HepG2 (cell line): ENCODE measurements around the gene HDAC4. TPM values are rescaled to one million over a fixed set of nuclear protein-coding genes. Genes with fewer than 3 reads are reported as not detected.

Experiments
- ATAC-seq: fragments of 200-7000 bp; cut with Tn5 transposase; 3 replicates; pipeline ENCODE4 v1.9.1; 2020; ENCODE audit warnings: mild to moderate bottlenecking, moderate library complexity
- BruUV-seq: library from RNA; stranded (reverse); fragments of 400-500 nt; replicated peaks from 2 replicates; lab custom pipeline; 2021; lab: Mats Ljungman, UMichigan
- CTCF ChIA-PET: fragments of 300-600 bp; formaldehyde crosslinking; extraction: SDS; loops from one replicate; lab custom pipeline; 2021; ENCODE audit warnings: low total read pairs, inconsistent platforms, low intra/inter-chr PET ratio; lab: Yijun Ruan, JAX
- POLR2A ChIA-PET: fragments of 350-600 bp; sonication (Branson Sonifier 250); formaldehyde crosslinking; loops from one replicate; lab custom pipeline; 2020; ENCODE audit warnings: antibody characterized with exemption, inconsistent platforms; lab: Yijun Ruan, JAX
- DNase-seq: peaks from one replicate; pipeline ENCODE4 v3.0.0-alpha.2; 2015; ENCODE audit warnings: low spot score
- FAIRE-seq: peaks from 3 replicates; lab custom pipeline; 2011; peaks lifted over from hg19 to GRCh38; lab: Jason Lieb, UNC
- H2AFZ ChIP-seq: one replicate; pipeline ENCODE4 v1.6.1; 2011; ENCODE audit warnings: low read length, inconsistent platforms
- H3K27ac ChIP-seq: fragments of 300-600 bp; 3 replicates; pipeline ENCODE4 v1.8.0; 2011; ENCODE audit warnings: mixed run types, mild to moderate bottlenecking, mixed read lengths, low read length, inconsistent platforms; ENCODE audit not compliant: insufficient read depth; ENCODE audit errors: extremely low read length
- H3K27me3 ChIP-seq, 2 experiments: fragments of 200-600 bp in 1 of 2; 2 replicates in 1 of 2; 3 replicates in 1 of 2; pipeline versions ENCODE4 v1.6.0 to v1.8.0; 2011; ENCODE audit warnings: low read length in 2 of 2, mild to moderate bottlenecking in 2 of 2, moderate library complexity in 2 of 2, inconsistent platforms in 1 of 2; ENCODE audit not compliant: insufficient read depth in 2 of 2, control insufficient read depth in 1 of 2
- H3K36me3 ChIP-seq, 2 experiments: fragments of 200-600 bp in 1 of 2; replicated peaks in 1 of 2; 2 replicates in 1 of 2; 3 replicates in 1 of 2; pipeline versions ENCODE4 v1.5.1 to v1.8.0; 2011; ENCODE audit warnings: low read length in 2 of 2, inconsistent platforms in 1 of 2; ENCODE audit not compliant: insufficient read depth in 2 of 2, control insufficient read depth in 1 of 2
- H3K4me1 ChIP-seq: 2 replicates; pipeline ENCODE4 v1.5.1; 2012; ENCODE audit warnings: low read length, inconsistent platforms; ENCODE audit not compliant: insufficient read depth
- H3K4me2 ChIP-seq: 2 replicates; pipeline ENCODE4 v1.6.0; 2011; ENCODE audit warnings: low read depth, low read length, inconsistent platforms
- H3K4me3 ChIP-seq, 3 experiments: fragments of 200-600 bp in 1 of 3; sonication (generic), shearing (Covaris generic) in 1 of 3; replicated peaks in 1 of 3; 2 replicates each; pipeline ENCODE4 v1.5.1; 2011 to 2016; ENCODE audit warnings: low read length in 3 of 3, inconsistent platforms in 2 of 3, low read depth in 2 of 3, mild to moderate bottlenecking in 2 of 3, control low read depth in 1 of 3, mixed read lengths in 1 of 3; ENCODE audit not compliant: insufficient read depth in 1 of 3
- H3K79me2 ChIP-seq: one replicate; pipeline ENCODE4 v1.6.1; 2011; ENCODE audit warnings: low read length, inconsistent platforms; ENCODE audit not compliant: insufficient read depth
- H3K9ac ChIP-seq: 2 replicates; pipeline ENCODE4 v1.6.0; 2011; ENCODE audit warnings: mild to moderate bottlenecking, low read depth, low read length, inconsistent platforms; ENCODE audit not compliant: insufficient read depth
- H3K9me3 ChIP-seq: 2 replicates; pipeline ENCODE4 v1.5.1; 2012; ENCODE audit warnings: mild to moderate bottlenecking, low read length
- H4K20me1 ChIP-seq: 2 replicates; pipeline ENCODE4 v1.6.0; 2011; ENCODE audit warnings: inconsistent platforms, mild to moderate bottlenecking, low read length, moderate library complexity; ENCODE audit not compliant: insufficient read depth
- ETV5 ChIP-seq: IDR thresholded peaks from 2 replicates; pipeline ENCODE4 v1.6.1; 2018; ENCODE audit warnings: missing biosample characterization, missing genetic modification reagents, inconsistent platforms, borderline replicate concordance
- MYC ChIP-seq: sonication (generic); formaldehyde crosslinking; IDR thresholded peaks from 2 replicates; pipeline ENCODE4 v1.9.0; 2021; ENCODE audit warnings: missing genetic modification reagents, borderline replicate concordance
- RAD21 ChIP-seq: fragments of 450-650 bp; formaldehyde crosslinking; IDR thresholded peaks from 2 replicates; pipeline ENCODE4 v1.5.0; 2020; ENCODE audit warnings: mild to moderate bottlenecking
- SMYD3 ChIP-seq: sonication (generic); formaldehyde crosslinking; IDR thresholded peaks from 2 replicates; pipeline ENCODE4 v1.8.1; 2023; ENCODE audit warnings: mild to moderate bottlenecking, missing genetic modification reagents
- STAG1 ChIP-seq: sonication (generic); formaldehyde crosslinking; IDR thresholded peaks from 2 replicates; pipeline ENCODE4 v1.4.0; 2020; ENCODE audit warnings: missing genetic modification reagents
- THAP8 ChIP-seq: sonication (generic); formaldehyde crosslinking; IDR thresholded peaks from 2 replicates; pipeline ENCODE4 v1.5.1; 2020; ENCODE audit warnings: missing genetic modification reagents, mild to moderate bottlenecking, borderline replicate concordance
- ZMYM4 ChIP-seq: sonication (generic); formaldehyde crosslinking; IDR thresholded peaks from 2 replicates; pipeline ENCODE4 v1.8.1; 2023; ENCODE audit warnings: mild to moderate bottlenecking, missing genetic modification reagents
- ZNF263 ChIP-seq: sonication (generic); formaldehyde crosslinking; IDR thresholded peaks from 2 replicates; pipeline ENCODE4 v1.4.0; 2020; ENCODE audit warnings: missing genetic modification reagents
- ZNF652 ChIP-seq: IDR thresholded peaks from 2 replicates; pipeline ENCODE4 v1.6.1; 2016; ENCODE audit warnings: low read depth, borderline replicate concordance
- ZNF839 ChIP-seq: sonication (generic); formaldehyde crosslinking; IDR thresholded peaks from 2 replicates; pipeline ENCODE4 v1.4.0; 2020; ENCODE audit warnings: missing genetic modification reagents, mild to moderate bottlenecking, borderline replicate concordance
- WGBS: methylation state at CpG from one replicate; pipeline ENCODE4 v1.1.6; 2017; ENCODE audit warnings: low lambda C conversion rate; 5-methylcytosine and 5-hydroxymethylcytosine counted together
- in situ Hi-C: cut with HindIII; loops from 2 replicates; pipeline ENCODE4 v1.10.0; 2017; ENCODE audit warnings: low pct_unique_long_range_greater_than_20kb; ENCODE audit not compliant: extremely low pct_ligation_motif_present
- intact Hi-C: fragments of 100-400 bp; cut with micrococcal nuclease; formaldehyde crosslinking; loops from one replicate; pipeline ENCODE4 v1.10.0; 2022; ENCODE audit not compliant: unreplicated experiment
- polyA plus RNA-seq, 8 experiments: library from polyadenylated mRNA; depleted of rRNA in 3 of 8; stranded (reverse) in 7 of 8; unstranded in 1 of 8; fragments of >200 nt; fragmentation: Illumina TruSeq in 4 of 8; extraction: Trizol in 4 of 8; gene quantifications; 2 replicates each; pipeline versions ENCODE4 v1.2.1 to v1.2.3, GENCODE V29; 2011 to 2016; ENCODE audit warnings: low read depth in 4 of 8, missing spikeins in 1 of 8, mixed read lengths in 1 of 8; ENCODE audit not compliant: insufficient read depth in 1 of 8
- total RNA-seq, 5 experiments: library from RNA; depleted of rRNA; stranded (reverse); fragments of >200 nt; fragmentation: Illumina TruSeq; extraction: Trizol; gene quantifications; 2 replicates each; pipeline ENCODE4 v1.2.3, GENCODE V29; 2016; ENCODE audit warnings: low read depth in 1 of 5
- TF ChIP-seq, protein P1 (sequence below): sonication (generic); formaldehyde crosslinking; IDR thresholded peaks from 2 replicates; pipeline ENCODE4 v1.4.0; 2020; ENCODE audit warnings: missing genetic modification reagents, borderline replicate concordance
- TF ChIP-seq, protein P2 (sequence below): sonication (generic); formaldehyde crosslinking; IDR thresholded peaks from 2 replicates; pipeline ENCODE4 v1.4.0; 2020; ENCODE audit warnings: missing genetic modification reagents, mild to moderate bottlenecking, borderline replicate concordance

HDAC4 gene
- total and polyA plus RNA-seq, 2 of the 13 experiments (the other 11 are each of a cell fraction or from before 2014, with no cell fraction given): 10.1 to 11.5 TPM

DNA sequence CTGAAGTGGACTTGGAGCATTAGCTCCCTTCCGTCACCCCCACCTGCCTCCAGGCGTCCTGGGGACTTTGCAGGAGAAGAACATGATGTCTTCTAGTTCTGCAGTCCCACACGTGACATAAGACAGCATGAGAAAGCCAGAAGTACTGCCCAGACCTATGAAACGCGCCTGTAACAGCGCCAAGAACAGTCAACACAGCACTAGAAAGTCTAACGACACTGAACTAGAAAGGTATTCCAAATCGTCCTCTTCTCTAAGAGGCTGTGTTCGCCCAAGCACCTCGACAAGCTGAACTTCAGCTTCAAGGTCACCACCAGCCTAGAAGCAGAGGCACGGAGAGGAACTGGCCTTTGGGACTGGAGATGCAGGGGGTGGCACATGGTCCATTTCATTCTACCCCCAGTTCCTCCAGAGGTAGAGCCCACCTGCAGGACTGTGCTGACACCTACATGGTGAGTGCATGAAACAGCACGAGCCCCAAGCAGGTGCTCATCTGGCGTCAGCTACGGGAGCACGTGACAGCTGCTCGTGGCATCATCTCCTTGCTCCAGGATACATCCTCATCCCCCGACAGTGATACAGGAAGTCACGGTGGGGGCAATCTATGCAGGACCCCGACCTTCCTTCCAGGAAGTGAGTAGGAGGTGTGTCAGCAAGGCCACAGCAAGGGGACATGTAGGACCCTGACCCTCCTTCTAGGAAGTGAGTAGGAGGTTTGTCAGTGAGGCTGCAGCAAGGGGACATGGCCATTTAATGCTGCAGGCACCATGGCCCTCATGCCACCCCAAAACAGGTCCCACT, 3.7 kb downstream of the HDAC4 start:
- H3K27ac ChIP-seq: no peak overlapping the region
- intact Hi-C loops: loop anchor here (1.0 kb wide), 1 partner anchor 253 kb away; no protein-coding TSS in a partner anchor
- WGBS: 87% methylated on average over 19 of the region's 19 CpGs
- H3K79me2 ChIP-seq: peaks cover 77% of the 10 kb centered on the region
- peaks cover 44% of the 10 kb centered on the region for H3K4me1 ChIP-seq
- peaks cover 56% of the 10 kb centered on the region for H4K20me1 ChIP-seq
- in situ Hi-C loops: loop anchor here (5.0 kb wide), 1 partner anchor 250 kb away; no protein-coding TSS in a partner anchor
- BruUV-seq: no TSS peak
- no peaks in the 10 kb centered on the region for H3K27me3 ChIP-seq
- ChIA-PET POLR2A (no interaction called here), CTCF (interaction anchor here (1.2 kb wide), 1 partner anchor 253 kb away, joined by 6 read pairs; no protein-coding TSS in a partner anchor)
- ATAC-seq (no peak), DNase-seq (no peak), FAIRE-seq (no peak)
- no peaks in the 10 kb centered on the region for H3K9me3 ChIP-seq
- H3K4me3 ChIP-seq: no peak overlapping the region
- H3K9ac ChIP-seq: no peak overlapping the region
- no peak overlapping the region for H2AFZ ChIP-seq
- no peaks in the 10 kb centered on the region for H3K36me3 ChIP-seq
- no peak overlapping the region for H3K4me2 ChIP-seq
- 0 out of 2 replicates have a peak, but pooled peaks have one; percentile 14 for TF ChIP-seq ZMYM4 (CRISPR knock-in tag)
- TF ChIP-seq, protein P1, sequence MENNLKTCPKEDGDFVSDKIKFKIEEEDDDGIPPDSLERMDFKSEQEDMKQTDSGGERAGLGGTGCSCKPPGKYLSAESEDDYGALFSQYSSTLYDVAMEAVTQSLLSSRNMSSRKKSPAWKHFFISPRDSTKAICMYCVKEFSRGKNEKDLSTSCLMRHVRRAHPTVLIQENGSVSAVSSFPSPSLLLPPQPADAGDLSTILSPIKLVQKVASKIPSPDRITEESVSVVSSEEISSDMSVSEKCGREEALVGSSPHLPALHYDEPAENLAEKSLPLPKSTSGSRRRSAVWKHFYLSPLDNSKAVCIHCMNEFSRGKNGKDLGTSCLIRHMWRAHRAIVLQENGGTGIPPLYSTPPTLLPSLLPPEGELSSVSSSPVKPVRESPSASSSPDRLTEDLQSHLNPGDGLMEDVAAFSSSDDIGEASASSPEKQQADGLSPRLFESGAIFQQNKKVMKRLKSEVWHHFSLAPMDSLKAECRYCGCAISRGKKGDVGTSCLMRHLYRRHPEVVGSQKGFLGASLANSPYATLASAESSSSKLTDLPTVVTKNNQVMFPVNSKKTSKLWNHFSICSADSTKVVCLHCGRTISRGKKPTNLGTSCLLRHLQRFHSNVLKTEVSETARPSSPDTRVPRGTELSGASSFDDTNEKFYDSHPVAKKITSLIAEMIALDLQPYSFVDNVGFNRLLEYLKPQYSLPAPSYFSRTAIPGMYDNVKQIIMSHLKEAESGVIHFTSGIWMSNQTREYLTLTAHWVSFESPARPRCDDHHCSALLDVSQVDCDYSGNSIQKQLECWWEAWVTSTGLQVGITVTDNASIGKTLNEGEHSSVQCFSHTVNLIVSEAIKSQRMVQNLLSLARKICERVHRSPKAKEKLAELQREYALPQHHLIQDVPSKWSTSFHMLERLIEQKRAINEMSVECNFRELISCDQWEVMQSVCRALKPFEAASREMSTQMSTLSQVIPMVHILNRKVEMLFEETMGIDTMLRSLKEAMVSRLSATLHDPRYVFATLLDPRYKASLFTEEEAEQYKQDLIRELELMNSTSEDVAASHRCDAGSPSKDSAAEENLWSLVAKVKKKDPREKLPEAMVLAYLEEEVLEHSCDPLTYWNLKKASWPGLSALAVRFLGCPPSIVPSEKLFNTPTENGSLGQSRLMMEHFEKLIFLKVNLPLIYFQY (CRISPR knock-in tag): no peak
- TF ChIP-seq MYC (CRISPR knock-in tag): peak; percentile 41; the same call in 1 of the 2 replicates
- no peak for TF ChIP-seq ZNF652 (CRISPR knock-in tag)
- peak; percentile 79 for TF ChIP-seq ZNF263 (CRISPR knock-in tag)
- TF ChIP-seq, protein P2, sequence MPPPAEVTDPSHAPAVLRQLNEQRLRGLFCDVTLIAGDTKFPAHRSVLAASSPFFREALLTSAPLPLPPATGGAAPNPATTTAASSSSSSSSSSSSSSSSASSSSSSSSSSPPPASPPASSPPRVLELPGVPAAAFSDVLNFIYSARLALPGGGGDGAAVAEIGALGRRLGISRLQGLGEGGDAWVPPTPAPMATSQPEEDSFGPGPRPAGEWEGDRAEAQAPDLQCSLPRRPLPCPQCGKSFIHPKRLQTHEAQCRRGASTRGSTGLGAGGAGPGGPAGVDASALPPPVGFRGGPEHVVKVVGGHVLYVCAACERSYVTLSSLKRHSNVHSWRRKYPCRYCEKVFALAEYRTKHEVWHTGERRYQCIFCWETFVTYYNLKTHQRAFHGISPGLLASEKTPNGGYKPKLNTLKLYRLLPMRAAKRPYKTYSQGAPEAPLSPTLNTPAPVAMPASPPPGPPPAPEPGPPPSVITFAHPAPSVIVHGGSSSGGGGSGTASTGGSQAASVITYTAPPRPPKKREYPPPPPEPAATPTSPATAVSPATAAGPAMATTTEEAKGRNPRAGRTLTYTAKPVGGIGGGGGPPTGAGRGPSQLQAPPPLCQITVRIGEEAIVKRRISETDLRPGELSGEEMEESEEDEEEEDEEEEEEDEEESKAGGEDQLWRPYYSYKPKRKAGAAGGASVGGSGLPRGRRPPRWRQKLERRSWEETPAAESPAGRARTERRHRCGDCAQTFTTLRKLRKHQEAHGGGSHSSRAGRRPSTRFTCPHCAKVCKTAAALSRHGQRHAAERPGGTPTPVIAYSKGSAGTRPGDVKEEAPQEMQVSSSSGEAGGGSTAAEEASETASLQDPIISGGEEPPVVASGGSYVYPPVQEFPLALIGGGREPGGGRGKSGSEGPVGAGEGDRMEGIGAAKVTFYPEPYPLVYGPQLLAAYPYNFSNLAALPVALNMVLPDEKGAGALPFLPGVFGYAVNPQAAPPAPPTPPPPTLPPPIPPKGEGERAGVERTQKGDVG (CRISPR knock-in tag): 0 out of 2 replicates have a peak, but pooled peaks have one; percentile 5
- peak; percentile 34; the same call in 1 of the 2 replicates for TF ChIP-seq ZNF839 (CRISPR knock-in tag)
- peak; percentile 66 for TF ChIP-seq RAD21 (CRISPR knock-in tag)
- TF ChIP-seq THAP8 (CRISPR knock-in tag): no peak
- no peak for TF ChIP-seq SMYD3
- 0 out of 2 replicates have a peak, but pooled peaks have one; percentile 22 for TF ChIP-seq ETV5
- TF ChIP-seq STAG1 (CRISPR knock-in tag): peak; percentile 86
